ENCODE measurements around the gene RAD51B. TPM values are rescaled to one million over a fixed set of nuclear protein-coding genes. Genes with fewer than 3 reads are reported as not detected.

The RAD51B gene
- total RNA-seq, 1 experiment from 2014 or later, result 10.8 TPM

GRCh38 chr14:68214431-68214830 is 394.9 kb downstream of the RAD51B start:
- H3K9me3 ChIP-seq (ENCODE audit: low read length), result no peaks in the 10 kb centered on the region
- intact Hi-C loops (cut with micrococcal nuclease), result no loop called here
- BruUV-seq (replicated peaks), result no TSS peak

GRCh38 chr14:68215629-68216028 is 396.1 kb downstream of the RAD51B start:
- intact Hi-C loops (cut with micrococcal nuclease), result no loop called here
- ATAC-seq (peak; percentile 42; the same call in 1 of the 2 replicates), DNase-seq (peak; percentile 44)
- H3K4me1 ChIP-seq (ENCODE audit: insufficient read depth, low read length), result peaks cover 21% of the 10 kb centered on the region
- H2AFZ ChIP-seq (ENCODE audit: low read length), result no peak overlapping the region
- no peaks in the 10 kb centered on the region for H3F3A ChIP-seq (ENCODE audit: low read length, unreplicated experiment)
- ChIA-PET CTCF (no interaction called here), POLR2A (ENCODE audit: unreplicated experiment) (no interaction called here)
- no peak overlapping the region for H3K4me3 ChIP-seq (ENCODE audit: low read length)
- no peaks in the 10 kb centered on the region for H3K9me2 ChIP-seq (replicated peaks; ENCODE audit: low read length)
- no peaks in the 10 kb centered on the region for H4K20me1 ChIP-seq (ENCODE audit: low read length)
- H3K4me2 ChIP-seq (ENCODE audit: low read length), result peak overlapping the region; percentile 9; the same call in 1 of the 2 replicates
- TF ChIP-seq EZH2 (IDR thresholded peaks at IDR 0.05; ENCODE audit: low read length, unreplicated experiment) (no peak), EZH2phosphoT487 (IDR thresholded peaks at IDR 0.05; ENCODE audit: borderline replicate concordance, low read length) (no peak), CTCF (conservative IDR thresholded peaks at IDR 0.05; ENCODE audit: low read depth, low read length) (no peak)
- H3K36me3 ChIP-seq (ENCODE audit: low read depth, low read length), result no peaks in the 10 kb centered on the region
- no peaks in the 10 kb centered on the region for H3K27me3 ChIP-seq (ENCODE audit: low read length)
- no peaks in the 10 kb centered on the region for H3K79me2 ChIP-seq (ENCODE audit: low read length)
- H3K9ac ChIP-seq (ENCODE audit: low read length), result no peak overlapping the region
- no peak overlapping the region for H3K27ac ChIP-seq (ENCODE audit: low read length)
- BruUV-seq (replicated peaks), result no TSS peak
- no peaks in the 10 kb centered on the region for H3K9me3 ChIP-seq (ENCODE audit: low read length)

More at GRCh38 chr14:68214431-68214830, 394.9 kb downstream of the RAD51B start:
- H3K9me2 ChIP-seq (replicated peaks; ENCODE audit: low read length), result no peaks in the 10 kb centered on the region
- ATAC-seq (no peak), DNase-seq (no peak)
- ChIA-PET CTCF (no interaction called here), POLR2A (ENCODE audit: unreplicated experiment) (no interaction called here)
- H3K27me3 ChIP-seq (ENCODE audit: low read length), result no peaks in the 10 kb centered on the region
- H3K27ac ChIP-seq (ENCODE audit: low read length), result no peak overlapping the region
- no peaks in the 10 kb centered on the region for H3K36me3 ChIP-seq (ENCODE audit: low read depth, low read length)
- H3F3A ChIP-seq (ENCODE audit: low read length, unreplicated experiment), result no peaks in the 10 kb centered on the region
- H2AFZ ChIP-seq (ENCODE audit: low read length), result no peak overlapping the region
- no peak overlapping the region for H3K4me2 ChIP-seq (ENCODE audit: low read length)
- no peaks in the 10 kb centered on the region for H3K79me2 ChIP-seq (ENCODE audit: low read length)
- peaks cover 32% of the 10 kb centered on the region for H3K4me1 ChIP-seq (ENCODE audit: insufficient read depth, low read length)
- no peaks in the 10 kb centered on the region for H4K20me1 ChIP-seq (ENCODE audit: low read length)
- H3K9ac ChIP-seq (ENCODE audit: low read length), result no peak overlapping the region
- H3K4me3 ChIP-seq (ENCODE audit: low read length), result no peak overlapping the region
- no peak for TF ChIP-seq EZH2phosphoT487 (IDR thresholded peaks at IDR 0.05; ENCODE audit: borderline replicate concordance, low read length)
- TF ChIP-seq CTCF (conservative IDR thresholded peaks at IDR 0.05; ENCODE audit: low read depth, low read length), result no peak
- TF ChIP-seq EZH2 (IDR thresholded peaks at IDR 0.05; ENCODE audit: low read length, unreplicated experiment), result no peak

- Histone ChIP-seq H2AFZ (ENCODE audit: low read length) (no peak overlapping the region), H3K36me3 (ENCODE audit: low read depth, low read length) (no peaks in the 10 kb centered on the region), H4K20me1 (ENCODE audit: low read length) (no peaks in the 10 kb centered on the region), H3K9ac (ENCODE audit: low read length) (no peak overlapping the region), H3K4me2 (ENCODE audit: low read length) (peak overlapping the region; percentile 9; the same call in 1 of the 2 replicates), H3K9me2 (replicated peaks; ENCODE audit: low read length) (no peaks in the 10 kb centered on the region), H3F3A (ENCODE audit: low read length, unreplicated experiment) (no peaks in the 10 kb centered on the region), H3K4me1 (ENCODE audit: insufficient read depth, low read length) (peaks cover 17% of the 10 kb centered on the region), H3K79me2 (ENCODE audit: low read length) (no peaks in the 10 kb centered on the region), H3K9me3 (ENCODE audit: low read length) (no peaks in the 10 kb centered on the region), H3K27ac (ENCODE audit: low read length) (no peak overlapping the region), H3K27me3 (ENCODE audit: low read length) (no peaks in the 10 kb centered on the region), H3K4me3 (ENCODE audit: low read length) (no peak overlapping the region)
- TF ChIP-seq EZH2phosphoT487 (IDR thresholded peaks at IDR 0.05; ENCODE audit: borderline replicate concordance, low read length), result no peak
- TF ChIP-seq EZH2 (IDR thresholded peaks at IDR 0.05; ENCODE audit: low read length, unreplicated experiment), result no peak
- TF ChIP-seq CTCF (conservative IDR thresholded peaks at IDR 0.05; ENCODE audit: low read depth, low read length), result no peak
- no peak for DNase-seq
- intact Hi-C loops (cut with micrococcal nuclease), result no loop called here
- ATAC-seq, result peak; percentile 11; the same call in 1 of the 2 replicates
- BruUV-seq (replicated peaks), result no TSS peak
- POLR2A ChIA-PET (ENCODE audit: unreplicated experiment), result interaction anchor here (0.5 kb wide), 1 partner anchor 28 kb away, joined by 3 read pairs; no protein-coding TSS in a partner anchor
- CTCF ChIA-PET, result no interaction called here
Measured at GRCh38 chr14:68216079-68216478, 396.5 kb downstream of the RAD51B start.

Measured in PC-3 (cell line).